T follicular helper cell (primary cell): Measurements from ENCODE around the gene EIF4E2.

ENCODE experiments used
- DNase-seq: peaks from one replicate; pipeline ENCODE4 v3.0.0-alpha.2; 2020; ENCODE audit warnings: low read depth
- total RNA-seq, 2 experiments: gene quantifications; one replicate each; lab custom pipeline; 2026; lab: John Stamatoyannopoulos, UW

The EIF4E2 gene, protein sequence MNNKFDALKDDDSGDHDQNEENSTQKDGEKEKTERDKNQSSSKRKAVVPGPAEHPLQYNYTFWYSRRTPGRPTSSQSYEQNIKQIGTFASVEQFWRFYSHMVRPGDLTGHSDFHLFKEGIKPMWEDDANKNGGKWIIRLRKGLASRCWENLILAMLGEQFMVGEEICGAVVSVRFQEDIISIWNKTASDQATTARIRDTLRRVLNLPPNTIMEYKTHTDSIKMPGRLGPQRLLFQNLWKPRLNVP
- 89.4 to 91.3 reads per million in 2 experiments for total RNA-seq

GRCh38 chr2:232550354-232551249 is at the start of gene EIF4E2, which contains the start of gene TIGD1:
TSS of gene EIF4E2 (plus strand) at chr2:232550689. CDS start at chr2:232550725, 36 bp downstream.
TSS of gene TIGD1 (minus strand) at chr2:232550557. CDS start at chr2:232549882, 675 bp downstream.
- peak; percentile 82 for DNase-seq

DNA sequence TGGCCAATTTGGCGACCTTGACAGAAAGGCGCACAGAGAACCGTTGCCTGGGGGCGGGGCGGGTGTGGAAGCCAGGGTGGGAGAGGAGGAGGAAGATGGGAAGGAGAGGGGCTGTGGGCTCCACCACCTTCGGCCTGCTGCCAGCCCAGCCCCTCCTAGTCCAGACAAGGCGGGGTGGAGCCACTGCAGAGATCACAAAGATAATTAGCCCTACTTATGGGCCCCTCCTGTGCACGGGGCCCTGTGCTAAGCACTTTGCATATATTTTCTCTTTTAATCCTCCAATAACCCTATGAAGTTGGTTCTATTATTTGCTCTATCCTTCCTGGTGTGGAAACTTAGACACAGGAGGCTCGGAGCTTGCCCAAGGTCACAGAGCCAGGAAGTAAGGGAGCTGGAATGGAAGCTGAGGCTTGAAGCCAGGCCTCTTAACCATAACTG is 49.1 kb upstream of the EIF4E2 start:
- no peak for DNase-seq

DNA sequence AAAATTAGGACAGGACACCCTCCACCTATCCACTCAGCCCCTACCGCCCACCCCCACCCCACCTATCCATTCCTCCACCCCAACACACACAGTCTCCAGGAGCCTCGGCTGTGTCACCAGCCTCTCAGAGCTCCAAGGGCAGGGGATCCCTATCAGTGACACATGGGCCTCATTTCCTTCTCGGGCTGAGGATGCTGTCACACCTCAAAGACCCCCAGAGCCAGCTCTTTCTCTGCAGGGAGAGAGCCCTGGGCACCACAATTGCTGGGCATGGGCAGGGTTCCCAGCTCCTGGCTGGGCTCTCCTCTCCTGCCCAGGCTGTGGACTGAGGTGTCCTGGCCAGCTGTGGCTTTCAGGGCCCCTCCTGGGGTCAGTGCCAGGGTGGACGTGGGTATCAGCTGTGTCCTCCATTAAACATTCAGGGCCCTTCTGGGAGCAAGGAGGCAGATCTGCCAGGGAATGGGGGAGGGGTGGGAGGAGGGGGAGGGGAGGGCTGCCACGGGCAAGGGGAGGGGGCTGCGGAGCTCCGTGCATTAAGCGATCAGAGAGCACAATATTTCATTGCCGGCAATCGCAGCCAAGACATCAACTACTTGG is 48.6 kb upstream of the EIF4E2 start:
- no peak for DNase-seq

- DNase-seq: peak; percentile 30
Measured at GRCh38 chr2:232502511-232502910, 48.0 kb upstream of the EIF4E2 start.

- peak; percentile 45 for DNase-seq
Measured at GRCh38 chr2:232502911-232503808, 47.3 kb upstream of the EIF4E2 start.

GRCh38 chr2:232503809-232504323 is 46.6 kb upstream of the EIF4E2 start:
- DNase-seq: no peak

DNA sequence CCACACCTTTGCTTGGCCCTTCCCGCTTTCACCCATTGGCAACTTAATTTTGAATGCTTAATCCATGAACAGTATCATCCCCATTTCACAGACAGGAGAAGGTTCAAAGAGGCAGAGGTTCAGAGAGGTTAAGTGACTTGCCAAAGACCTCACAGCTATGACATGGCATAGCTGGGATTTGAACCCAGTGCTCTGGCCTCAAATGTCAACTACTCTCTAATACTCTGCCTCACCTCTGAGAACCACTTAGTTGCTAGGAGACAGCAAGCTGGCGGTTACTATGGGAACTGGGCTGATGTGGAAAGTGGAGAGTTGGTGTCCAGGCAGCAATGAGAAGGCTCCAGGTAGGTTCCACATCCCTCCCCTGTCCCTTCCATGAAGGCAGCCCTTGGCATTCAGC is 46.1 kb upstream of the EIF4E2 start:
- no peak for DNase-seq

DNA sequence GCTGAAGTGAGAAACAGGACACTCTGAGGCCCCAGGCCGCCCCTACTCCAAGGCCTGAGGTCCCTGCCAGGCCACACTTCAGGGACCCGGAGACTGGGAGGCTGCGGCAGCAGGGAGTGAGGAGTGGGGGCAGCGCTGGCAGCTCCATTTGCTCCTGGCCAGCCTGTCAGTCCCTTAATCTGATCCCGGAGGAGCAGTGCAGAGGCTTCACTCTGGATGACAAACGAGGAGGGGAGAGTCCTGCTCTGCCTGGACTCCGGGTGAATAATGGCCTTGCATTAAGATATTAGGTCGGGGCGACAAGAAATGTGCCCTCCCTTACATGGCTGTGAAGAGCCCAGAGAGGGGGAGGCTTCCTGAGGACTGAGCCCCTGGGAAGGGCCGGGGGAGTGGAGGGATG is 44.6 kb upstream of the EIF4E2 start:
- DNase-seq: no peak

DNA sequence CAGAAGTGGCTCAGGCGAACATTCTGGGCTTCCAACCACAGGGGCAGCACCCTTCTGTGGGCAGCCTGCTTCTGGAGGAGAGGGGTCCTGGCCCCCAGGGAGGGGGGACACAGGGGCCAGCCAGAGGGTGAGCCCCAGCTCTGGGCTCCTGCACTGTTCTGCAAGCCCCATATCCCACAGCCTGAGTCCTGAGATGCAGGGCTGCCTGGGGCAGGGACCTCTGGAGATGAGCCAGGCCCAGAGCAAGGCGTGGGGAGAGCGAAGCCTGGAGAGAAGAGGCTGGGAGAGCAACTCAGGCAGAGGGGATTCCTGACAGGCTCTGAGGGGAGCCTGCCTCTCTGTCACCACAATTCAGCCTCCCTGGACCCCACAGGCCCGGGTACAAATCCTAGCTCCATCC is 43.8 kb upstream of the EIF4E2 start:
- DNase-seq: no peak

- no peak for DNase-seq
Measured at GRCh38 chr2:232508251-232508650, 42.2 kb upstream of the EIF4E2 start.

DNA sequence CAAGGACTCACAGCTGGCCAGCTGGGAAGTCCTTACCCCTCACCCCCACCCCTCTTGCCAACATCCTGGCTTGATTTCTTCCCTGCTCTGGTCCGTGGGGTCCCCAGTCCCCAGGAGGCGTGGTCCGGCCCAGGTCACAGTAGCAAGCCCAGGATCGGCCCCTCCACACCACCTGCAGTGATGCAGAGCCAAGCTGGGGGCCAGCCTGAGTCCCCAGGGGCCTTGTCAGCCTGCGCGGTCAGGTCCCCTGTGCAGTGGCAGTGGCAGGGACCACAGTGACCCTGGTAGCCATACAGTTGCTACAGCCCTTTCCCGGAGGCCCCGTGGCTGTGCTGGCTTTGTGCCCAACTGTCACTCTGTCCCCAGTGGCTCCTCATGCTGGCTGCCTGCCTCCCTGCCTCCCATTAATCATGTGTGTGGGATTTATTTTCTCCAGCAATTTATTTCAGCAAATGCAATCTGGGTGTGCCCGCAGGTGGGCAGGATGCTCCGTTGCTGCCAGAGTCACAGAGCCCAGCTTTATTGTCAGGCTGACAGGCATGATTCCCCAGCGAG is 39.1 kb upstream of the EIF4E2 start:
- no peak for DNase-seq

DNA sequence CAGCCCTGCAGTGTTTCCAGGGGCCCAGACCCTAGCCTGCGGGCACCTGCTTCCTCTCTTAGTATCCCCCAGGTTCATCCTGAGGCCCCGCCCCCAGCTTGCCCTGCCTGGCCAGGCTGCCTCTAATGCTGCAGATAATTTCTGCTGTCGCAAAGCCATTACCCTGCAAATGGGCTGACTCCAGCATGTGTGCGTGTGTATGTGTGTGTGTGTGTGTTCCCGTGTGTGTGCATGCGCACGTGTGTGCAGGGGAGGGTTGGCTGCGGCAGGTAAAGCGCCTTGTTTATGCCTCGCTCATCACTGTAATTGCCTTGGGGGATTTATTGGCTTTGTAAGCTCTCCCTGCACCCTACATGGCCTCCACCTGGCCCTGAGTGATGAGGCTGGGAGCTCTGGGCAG is 37.9 kb upstream of the EIF4E2 start:
- no peak for DNase-seq

DNA sequence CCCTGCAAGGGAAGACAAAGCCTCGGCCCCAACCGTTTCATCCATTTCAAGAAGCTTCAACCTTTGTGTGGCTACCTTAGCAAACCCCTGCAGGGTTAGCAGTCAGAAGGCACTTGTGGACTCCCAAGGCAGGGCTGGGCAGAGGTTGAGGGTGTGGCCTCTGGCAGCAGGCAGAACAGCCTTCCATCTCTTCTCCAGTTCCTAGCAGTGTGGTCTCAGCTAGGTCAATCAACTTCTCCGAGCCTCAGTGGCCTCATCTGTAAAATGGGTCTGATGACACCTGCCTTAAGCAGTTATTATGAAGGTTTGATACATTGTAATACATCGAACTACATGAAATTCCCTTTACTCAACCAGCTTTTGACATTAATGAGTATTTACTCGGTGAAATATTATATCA is 37.1 kb upstream of the EIF4E2 start:
- no peak for DNase-seq

DNA sequence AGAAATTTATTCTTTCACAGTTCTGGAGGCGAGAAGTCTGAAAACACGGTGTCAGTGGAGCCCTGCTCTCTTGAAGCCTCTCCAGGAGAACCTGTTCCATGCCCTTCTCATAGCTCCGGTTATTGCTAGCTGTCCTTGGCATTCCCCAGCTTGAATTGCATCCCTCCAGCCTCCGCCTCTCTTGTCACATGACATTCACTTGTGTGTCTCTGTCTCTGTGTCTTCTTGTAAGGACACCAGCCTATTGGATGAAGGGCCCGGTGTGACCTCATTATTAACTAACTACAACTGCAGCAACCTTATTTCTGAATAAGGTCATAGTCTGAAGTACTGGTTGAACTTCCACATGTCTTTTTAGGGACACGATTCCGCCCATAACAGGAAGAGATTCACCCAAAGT is 34.9 kb upstream of the EIF4E2 start:
- no peak for DNase-seq

GRCh38 chr2:232516551-232516950 is 33.9 kb upstream of the EIF4E2 start:
- DNase-seq: no peak

DNA sequence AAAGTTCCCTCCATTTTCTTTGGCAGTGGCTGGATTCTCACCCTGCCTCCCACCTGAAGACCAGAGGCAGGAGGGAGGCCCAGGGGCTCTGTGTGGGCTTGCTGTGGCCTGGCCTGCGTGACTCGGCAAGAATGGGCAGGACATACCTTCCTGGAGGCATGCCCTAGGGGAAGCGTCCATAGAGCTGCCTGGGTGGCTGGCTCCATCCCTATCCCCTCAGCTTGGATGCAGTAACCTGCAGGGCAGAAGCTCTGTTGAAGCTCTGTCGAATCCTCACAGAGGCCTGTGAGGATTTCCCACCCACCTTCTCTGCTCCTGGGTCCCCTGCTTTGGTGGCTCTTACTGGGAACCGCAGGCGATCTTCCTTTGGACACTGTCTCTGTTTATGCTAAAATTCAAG is 31.6 kb upstream of the EIF4E2 start:
- no peak for DNase-seq

DNA sequence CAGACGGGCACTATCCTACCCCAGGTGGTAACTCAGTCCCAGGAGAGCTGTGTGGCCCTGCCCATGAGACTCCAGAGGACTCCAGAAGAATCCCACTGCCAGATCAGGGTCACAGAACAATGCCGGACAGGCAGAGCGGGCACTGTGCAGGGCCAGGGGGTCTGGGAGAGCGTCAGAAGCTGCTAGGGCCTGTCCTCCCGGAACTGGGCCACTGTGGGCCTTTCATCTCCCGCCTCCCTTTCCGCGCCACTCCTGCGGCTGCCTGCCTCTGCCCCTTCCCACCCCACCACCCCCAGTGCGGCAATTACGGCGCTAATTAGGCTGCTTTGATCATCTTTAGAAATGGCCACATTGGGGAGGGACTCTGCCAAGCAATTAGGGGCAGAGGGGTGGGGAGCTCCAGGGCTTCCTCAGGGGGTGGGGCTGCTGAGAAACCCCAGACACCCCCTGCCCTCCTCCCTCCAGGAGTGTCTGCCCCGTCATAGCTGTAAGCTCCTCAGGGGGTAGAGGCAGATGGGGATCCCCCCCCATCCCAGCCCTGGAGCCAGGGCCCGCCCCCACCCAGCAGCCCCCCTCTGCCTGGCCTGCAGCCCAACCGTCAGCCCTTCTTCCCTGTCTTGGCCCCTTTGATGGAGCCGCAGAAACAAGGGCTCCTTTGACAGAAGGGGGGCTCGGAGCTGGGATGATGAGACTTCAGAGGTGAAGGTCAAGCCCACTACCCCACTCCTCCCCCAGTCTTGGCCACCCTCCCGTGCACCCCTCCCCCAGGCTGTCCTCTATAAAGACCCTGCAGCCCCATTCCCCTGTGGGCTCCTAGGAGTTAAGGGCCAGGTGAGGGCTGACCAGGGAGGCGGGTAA is 30.7 kb upstream of the EIF4E2 start, which contains the start of gene PRSS56:
TSS of gene PRSS56 (plus strand) at position 808 of the 858 bp plus-strand sequence. CDS start 211 bp downstream, outside the sequence.
- DNase-seq: no peak

DNA sequence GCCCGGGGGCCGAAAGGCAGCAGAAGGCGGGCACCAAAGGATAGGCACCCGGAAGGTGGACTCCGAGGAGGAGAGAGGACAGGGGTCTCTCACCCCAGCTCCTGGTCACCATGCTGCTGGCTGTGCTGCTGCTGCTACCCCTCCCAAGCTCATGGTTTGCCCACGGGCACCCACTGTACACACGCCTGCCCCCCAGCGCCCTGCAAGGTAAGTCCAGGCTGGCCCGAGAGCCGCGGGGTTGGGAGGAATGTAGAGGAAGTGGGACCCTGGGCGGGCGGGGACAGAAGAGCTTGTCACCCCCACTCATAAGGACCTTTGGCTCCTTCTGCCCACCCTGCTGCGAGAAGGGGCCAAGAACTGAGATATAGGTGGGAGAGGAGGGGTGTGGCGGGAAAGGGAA is 30.0 kb upstream of the EIF4E2 start:
- no peak for DNase-seq

GRCh38 chr2:232521098-232521497 is 29.4 kb upstream of the EIF4E2 start:
- DNase-seq: no peak
